Activated CD4-positive, CD25-positive, alpha-beta regulatory T cell treated with anti-CD3 and anti-CD28 coated beads, Interleukin-2, amount 50 U/mL, for 72 hours (primary cell): ENCODE measurements around the gene GLT8D1.
"Not testable (repeated sequence)": the region's sequence is repeated elsewhere in the genome, so short reads cannot be mapped to it uniquely, and the experiment has no call there.

ENCODE experiments used
- DNase-seq: peaks from one replicate; pipeline ENCODE4 v3.0.0; 2021

Gene GLT8D1, protein sequence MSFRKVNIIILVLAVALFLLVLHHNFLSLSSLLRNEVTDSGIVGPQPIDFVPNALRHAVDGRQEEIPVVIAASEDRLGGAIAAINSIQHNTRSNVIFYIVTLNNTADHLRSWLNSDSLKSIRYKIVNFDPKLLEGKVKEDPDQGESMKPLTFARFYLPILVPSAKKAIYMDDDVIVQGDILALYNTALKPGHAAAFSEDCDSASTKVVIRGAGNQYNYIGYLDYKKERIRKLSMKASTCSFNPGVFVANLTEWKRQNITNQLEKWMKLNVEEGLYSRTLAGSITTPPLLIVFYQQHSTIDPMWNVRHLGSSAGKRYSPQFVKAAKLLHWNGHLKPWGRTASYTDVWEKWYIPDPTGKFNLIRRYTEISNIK

DNA sequence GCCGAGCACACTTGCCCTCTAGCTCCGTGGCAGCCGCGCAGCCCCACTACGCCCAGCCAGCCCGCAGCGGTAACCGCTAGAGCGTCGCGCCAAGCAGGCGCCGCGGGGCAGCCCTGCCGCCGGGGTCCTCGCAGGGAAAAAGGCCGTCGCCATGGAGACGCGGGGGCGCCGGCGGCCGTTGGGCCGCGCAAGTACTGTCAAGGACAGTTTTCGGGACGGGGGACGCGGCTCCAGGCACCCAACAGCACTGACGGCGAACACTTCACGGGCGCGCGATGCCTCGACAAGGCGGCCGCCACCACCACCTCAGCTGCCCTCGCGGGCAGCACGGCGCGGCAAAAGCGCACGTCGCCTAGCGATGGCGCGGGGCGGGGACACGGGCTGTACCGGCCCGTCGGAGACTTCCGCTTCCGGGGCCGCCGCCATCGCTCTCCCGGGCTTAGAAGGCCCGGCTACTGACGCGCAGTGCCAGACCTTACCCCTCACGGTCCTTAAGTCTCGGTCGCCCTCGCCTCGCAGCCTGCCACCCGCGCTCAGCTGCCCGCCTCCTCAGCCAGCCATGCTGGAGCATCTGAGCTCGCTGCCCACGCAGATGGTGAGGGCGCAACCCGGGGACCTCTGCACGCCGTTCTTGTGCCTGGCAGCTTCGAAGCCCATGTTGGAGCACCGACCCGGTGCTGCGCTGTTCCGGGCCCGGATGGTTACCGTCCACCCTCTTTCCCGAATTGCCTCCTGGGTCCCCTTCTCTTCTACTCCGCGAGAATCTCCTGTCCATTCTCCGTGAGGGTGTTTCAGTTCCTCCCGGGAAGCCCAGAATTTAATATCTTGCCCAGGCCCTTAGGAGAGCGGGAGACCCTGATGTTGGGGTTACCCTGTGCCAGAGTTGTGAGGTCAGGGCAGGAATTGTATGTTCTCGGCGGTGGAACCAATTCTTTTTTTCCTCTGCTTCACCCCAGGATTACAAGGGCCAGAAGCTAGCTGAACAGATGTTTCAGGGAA, at the start of gene GLT8D1, which contains the start of gene SPCS1:
Gene GLT8D1 (minus strand): TSS at position 104 of the 999 bp plus-strand sequence. CDS start 5,331 bp downstream, outside the sequence.
Gene SPCS1 (plus strand): TSS at position 419 of the 999 bp plus-strand sequence. CDS start 141 bp downstream, at position 560.
- DNase-seq: peak; percentile 88

DNA sequence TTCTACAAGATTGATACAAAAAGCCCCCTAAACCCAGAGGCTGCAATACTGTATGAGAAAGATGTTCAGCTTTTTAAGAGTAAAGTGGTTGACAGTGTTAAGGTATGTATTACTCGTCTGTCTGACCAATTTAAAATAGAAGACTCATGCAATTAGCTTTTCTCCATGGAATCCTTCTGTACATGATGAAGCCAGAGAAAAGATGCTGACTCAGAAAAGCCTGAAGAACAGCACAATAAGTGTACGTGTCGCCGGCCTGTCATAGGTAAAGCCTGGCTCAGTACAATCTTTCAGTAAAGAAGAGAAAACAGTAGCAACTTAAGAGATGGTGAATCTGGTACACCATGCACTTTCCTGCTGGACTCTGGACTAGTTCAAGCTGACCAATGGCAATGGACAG, 48.8 kb upstream of the GLT8D1 start:
- no peak for DNase-seq

DNA sequence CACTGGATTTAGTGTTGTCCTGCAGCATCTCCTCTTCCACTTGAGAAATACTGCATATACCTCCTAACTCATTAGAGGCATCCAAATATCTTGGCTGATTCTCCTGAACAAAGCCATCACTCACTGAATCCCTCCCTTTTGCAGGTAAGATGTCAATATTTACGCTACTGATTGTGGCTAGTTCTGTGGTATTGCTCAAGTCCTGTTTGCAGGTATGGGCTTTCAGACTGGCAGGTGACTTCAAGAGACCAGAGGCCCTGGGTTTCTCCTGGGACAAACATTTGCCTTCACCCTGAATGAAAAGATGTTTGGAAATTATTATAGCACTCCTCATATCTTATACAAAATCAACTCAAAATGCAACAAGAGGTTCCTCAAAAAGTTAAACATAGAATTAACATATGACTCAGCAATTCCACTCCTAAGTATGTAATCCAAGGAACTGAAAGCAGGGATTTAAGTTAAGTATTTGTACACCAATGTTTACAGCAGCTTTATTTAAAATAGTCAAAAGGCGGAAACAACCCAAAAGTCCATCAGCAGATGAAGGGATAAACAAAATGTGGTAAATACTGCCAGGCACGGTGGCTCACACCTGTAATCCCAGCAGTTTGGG, 46.6 kb upstream of the GLT8D1 start:
- no peak for DNase-seq

DNA sequence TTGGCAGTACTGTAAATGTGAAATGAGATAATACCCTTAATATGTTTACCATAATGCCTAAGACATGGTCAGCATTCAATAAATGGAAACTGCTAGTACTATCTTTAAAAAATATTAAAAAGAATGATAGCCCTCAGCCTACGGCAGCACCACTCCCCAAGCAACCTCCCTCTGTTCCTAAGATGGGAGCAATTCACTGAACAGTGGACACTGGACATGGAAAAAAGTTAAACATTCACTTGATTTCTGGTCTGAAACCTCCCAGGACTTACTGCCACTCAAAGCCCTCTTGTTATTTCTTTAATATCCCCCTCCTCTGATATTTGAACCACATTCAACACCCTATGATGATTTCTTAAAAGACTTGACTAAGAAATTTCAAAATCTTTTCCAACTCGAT, 38.1 kb upstream of the GLT8D1 start:
- DNase-seq: no peak

DNA sequence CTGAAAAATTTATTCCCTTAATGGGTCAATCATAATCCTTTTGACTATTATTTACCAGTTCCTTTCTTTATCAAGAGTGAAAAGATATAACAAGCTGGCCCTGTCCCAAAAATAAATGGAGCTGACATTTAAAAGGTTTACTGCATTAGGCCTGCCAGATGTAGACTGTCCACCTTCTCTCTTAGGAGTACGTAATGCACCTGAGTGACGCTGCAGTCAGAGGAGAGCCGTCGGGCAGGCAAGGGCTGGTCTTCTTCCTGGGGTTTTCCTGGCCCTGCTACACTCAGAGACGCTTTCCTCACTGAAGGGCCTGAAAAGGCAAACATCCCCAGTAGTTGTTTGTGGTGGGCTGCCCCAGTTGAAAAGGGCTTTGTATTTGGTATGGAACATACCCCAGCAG, 37.6 kb upstream of the GLT8D1 start:
- no peak for DNase-seq

DNA sequence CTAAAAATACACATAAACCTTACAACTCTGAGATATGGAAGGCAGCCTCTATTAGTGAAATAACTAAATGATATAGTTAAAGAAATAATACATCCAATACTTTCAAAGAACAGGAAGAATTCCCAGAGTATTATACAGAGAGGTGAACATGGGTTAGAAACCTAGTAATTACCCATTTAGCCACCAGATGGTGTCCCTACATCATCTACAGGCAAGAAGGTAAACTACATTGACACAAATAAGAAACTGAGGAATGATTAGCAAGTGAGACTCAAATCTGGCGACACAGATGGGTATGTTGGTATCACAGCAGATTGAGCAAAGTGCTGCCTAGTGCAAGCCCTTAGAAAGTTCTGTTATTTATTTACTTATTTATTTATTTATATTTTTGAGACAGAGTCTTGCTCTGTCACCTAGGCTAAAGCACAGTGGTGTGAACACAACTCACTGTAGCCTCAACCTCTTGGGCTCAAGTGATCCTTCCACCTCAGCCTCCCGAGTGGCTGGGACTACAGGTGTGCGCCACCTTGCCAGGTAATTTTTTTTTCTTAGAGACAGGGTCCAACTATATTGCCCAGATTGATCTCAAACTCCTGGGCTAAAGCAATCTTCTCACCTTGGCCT, 36.9 kb upstream of the GLT8D1 start:
- no peak for DNase-seq

DNA sequence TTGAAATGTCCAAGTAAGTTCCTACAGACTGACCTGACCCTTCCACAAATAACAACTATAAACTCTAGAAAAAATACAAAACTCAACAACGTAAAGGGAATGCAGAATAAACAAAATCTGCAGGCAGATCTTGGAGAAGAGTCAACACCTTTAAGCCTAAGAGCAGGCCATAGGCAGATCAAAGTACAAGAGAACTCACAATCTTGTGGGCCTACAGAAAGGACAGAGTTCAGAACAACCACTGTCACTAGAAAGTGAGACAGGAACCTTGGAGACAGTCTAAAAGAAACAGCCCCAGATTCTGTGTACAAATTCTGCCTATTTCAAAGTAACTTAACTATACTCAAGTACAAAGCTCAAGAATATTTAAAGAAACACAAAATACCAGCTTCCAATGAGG, 34.1 kb upstream of the GLT8D1 start:
- no peak for DNase-seq

DNA sequence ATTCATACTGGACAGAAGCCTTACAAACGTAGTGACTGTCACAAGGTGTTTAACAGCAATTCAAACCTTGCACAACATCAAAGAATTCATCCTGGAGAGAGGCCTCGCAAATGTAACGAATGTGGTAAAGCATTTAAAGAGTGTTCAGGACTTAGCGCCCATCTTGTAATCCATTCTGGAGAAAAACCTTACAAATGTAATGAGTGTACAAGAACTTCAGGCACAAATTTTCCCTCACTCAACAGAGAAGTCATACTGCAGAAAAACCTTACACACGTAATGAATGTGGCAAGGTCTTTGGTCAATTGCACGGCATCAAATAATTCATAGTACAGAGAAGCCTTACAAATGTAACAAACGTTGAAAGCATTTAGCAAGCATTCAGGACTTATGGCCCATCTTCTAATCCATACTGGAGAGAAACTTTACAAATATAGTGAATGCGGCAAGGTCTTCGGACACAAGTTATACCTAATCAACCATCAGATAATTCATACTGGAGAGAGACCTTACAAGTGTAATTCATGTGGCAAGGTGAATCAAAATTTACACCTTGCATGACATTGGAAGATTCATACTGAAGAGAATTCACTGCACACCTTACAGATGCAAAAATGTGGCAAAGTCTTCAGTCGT, 27.8 kb upstream of the GLT8D1 start:
- DNase-seq: no peak

DNA sequence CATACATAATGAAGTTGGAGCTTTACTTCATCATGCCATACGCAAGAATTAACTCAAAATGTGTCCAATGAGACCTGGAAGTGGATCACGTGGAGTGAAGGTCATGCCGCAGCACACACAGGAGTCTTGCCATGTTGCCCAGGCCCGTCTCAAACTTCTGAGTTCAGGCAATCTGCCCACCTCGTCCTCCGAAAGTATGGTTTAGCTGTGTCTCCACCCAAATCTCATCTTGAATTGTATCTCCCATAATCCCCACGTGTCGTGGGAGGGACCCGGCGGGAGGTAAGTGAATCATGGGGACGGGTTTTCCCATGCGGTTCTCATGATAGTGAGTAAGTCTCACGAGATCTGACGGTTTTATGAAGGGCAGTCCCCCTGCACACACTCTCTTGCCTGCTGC, 26.0 kb upstream of the GLT8D1 start:
- DNase-seq: no peak

DNA sequence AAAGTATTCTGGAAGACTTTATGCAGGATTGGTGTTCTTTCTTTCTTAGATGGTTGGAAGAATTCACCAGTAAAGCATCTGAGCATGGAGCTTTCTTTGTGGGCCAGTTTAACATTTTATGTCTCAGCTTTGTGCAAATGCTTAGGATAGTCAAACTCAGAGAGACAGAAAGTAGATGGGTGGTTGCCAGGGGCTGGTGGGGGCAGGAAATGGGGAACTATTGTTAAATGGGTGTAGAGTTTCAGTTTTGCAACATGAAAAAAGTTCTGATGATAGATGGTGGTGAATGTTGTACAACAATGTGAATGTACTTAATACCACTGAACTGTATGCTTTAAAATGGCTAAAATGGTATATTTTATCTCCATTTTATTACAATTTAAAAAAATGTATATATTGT, 25.1 kb upstream of the GLT8D1 start:
- no peak for DNase-seq

DNA sequence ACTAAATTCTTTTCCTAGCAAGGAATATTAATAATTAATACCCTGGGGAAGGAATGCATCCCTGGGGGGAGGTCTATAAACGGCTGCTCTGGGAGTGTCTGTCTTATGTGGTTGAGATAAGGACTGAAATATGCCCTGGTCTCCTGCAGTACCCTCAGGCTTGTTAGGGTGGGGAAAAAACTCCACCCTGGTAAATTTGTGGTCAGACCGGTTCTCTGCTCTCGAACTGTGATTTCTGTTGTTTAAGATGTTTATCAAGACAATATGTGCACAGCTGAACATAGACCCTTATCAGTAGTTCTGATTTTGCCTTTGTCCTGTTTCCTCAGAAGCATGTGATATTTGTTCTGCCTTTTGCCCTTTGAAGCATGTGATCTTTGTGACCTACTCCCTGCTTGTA, 23.2 kb upstream of the GLT8D1 start:
- not testable (repeated sequence) for DNase-seq

DNA sequence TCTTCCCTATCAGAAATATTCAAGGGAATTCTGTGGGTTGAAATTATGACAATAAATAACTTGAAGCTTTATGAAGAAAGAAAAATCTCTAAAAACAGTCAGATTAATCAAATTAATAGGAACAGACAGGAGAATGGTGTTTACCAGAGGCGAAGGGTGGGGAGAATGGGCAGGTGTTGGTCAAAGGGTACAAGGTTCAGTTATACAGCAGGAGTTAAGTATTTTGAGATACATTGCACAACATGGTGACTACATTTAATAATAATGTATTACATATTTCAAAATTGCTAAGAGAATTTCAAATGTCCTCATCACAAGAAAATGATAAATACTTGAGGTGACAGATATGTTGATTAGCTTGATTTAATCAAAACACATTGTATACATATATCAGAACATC, 18.9 kb upstream of the GLT8D1 start:
- no peak for DNase-seq

DNA sequence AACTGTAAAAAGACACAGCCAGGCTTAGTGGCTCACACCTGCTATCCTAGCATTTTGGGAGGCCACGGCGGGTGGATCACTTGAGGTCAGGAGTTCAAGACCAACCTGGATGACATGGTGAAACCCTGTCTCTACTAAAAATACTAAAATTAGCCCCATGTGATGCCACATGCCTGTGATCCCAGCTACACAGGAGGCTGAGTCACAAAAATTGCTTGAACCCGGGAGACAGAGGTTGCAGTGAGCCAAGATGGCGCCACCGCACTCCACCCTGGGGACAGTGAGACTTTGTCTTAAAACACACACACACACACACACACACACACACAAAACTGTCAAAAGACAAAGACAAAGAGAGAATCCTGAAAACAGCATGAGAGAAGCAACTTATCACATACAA, 18.3 kb upstream of the GLT8D1 start:
- DNase-seq: no peak

DNA sequence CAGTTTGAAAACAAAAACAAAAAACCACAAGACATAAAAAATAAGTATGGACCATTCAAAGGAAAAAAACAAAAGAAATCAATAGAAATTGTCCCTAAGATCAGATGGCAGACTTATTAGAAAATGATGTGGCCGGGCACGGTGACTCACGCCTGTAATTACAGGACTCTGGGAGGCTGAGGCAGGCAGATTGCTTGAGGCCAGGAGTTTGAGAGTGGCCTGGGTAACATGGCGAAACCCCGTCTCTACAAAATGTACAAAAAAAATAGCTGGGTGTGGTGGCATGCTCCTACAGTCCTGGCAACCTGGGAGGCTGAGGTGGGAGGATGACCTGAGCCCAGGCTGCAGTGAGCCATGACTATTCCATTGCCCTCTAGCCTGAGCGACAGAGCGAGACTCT, 16.9 kb upstream of the GLT8D1 start:
- DNase-seq: no peak

DNA sequence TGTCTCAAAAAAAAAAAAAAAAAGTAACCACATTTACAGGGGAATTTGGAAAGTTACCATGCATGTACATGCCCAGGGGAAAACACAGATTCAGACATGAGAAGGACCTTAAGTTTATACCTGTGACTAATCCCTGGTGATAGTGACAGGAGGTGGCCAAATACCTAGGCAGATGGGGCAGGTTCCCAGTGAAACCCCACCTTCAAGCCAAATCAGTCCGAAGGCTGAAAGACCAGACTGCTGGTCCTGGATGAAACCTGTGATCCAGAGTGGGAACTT, 16.1 kb upstream of the GLT8D1 start:
- no peak for DNase-seq

DNA sequence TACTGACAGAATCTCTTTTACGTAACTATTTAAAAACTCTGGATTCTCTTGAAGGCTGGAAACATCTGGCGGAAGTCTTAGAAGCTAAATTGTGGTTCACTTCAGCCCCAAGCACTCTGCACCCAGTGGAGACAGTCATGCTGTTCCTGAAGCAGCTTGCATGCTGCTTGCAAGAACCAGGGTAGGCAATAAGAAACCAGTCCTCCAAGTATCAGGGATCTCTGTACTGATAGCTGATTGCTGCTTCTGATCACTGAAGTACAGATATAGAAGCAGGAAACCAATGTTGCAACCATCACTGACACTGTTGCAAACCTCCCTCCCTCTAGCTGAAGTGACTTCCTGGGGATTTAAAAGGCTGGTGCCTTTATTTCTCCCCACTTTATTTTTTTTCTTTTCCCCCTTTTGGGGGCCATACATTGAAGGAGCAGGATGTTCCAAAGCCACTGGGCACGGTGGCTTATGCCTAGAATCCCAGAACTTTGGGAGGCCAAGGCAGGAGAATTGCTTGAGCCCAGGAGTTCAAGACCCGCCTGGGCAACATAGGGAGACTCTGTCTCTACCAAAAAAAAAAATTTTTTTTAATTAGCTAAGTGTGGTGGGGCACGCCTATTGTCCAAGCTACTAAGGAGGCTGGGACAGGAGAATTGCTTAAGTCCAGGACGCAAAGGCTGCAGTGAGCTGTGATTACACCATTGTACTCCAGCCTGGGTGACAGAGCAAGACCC, 15.6 kb upstream of the GLT8D1 start:
- no peak for DNase-seq

DNA sequence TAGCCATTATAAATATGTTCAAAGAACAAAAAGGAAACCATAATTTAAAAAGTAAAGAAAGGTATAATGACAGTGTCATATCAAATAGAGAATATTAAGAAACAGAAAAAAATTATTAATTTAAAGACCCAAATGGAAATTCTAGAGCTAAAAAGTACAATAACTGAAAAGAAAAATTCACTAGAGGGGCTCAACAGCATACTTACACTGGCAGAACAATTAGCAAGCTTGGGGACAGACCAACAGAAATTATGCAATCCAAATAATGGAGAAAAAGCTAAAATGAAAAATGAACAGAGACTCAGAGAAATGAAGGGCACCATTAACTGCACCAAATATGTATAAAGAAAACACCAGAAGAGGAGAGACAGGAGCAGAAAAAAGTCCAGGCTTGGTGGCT, 14.0 kb upstream of the GLT8D1 start:
- DNase-seq: no peak

DNA sequence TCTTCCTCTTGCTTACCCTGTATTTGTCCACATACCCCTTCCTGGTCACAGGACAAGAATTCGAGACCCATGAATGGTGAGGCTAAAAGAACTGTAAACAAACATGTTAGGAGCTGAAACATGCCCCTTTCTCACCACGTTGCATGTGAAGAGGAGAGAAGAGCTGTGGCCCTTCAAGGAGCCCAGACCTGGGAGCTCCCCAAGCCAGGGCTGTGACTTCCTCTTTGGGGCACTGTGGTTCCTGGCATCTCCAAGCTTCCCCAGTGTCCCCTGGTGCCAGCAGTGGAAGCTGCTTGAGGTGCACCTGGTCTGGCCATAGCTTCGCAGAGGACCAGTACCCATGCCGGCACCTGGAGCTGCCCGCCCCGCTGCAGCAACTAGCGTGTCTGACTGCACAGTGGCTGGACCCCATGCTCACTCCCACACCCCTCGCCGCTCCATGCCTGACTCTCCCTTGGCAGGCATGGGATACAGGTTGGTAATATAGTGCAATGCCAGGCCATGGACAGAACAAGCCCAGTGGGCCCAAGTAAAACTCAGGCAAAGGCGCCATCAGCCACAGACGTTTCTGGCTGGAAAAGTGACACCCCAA, 10.2 kb upstream of the GLT8D1 start:
- DNase-seq: no peak

DNA sequence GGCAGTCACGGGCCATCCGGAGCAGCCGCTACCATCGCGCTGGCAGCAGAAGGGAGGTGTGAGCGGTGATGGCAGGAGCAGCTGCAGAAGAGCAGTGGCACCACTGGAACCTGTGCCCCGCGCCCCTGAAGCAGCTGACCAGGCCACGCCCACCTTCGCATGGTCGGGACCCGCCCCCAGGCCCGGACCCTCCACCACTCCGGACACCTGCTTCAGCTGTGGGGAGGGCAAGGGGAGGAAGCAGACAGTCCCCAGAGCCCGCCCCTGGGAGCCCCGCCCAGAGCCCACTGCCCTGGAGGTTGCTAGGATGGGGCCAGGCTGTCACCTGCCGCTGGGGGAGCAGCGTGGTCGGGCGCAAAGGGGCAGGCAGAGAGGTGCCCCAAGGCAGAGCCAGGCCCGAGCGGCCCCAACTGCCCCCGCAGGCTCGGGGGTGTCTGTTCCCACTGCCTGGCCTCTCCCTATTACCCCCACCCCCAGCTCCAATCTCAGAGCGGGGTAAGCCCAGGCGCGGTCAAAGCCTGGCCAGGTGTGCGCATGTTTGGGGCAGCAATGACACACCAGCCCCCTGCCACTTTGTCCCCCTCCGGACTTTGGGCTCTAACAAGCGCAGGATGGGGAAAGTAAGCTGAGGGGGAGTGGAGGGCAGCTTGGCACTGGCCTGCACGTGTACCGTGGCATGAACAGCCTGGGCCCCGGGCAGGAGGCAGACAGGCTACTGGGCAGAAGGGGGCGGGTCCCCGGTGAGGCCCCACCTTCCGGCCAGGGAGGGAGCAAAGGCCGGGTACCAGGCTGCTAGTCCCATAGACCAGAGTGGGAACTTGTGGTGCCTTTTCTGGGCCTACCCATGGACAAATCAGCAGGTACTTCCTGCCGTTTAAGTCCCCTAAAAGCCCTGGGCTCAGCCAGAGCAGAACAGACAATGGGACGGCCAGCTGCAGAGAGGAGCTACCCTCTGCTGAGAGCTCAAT, 9.0 kb upstream of the GLT8D1 start:
- DNase-seq: no peak
